WTC11 (cell line): ENCODE measurements around the gene GRIP2. TPM values are rescaled to one million over a fixed set of nuclear protein-coding genes. Genes with fewer than 3 reads are reported as not detected.

Experiments
- ATAC-seq: fragments of 200-7000 bp; cut with Tn5 transposase; 2 replicates; pipeline ENCODE4 v1.10.0; 2021; ENCODE audit warnings: mild to moderate bottlenecking, moderate library complexity
- CTCF ChIA-PET: fragments of 300-600 bp; sonication (Branson Sonifier 250); formaldehyde crosslinking; loops from one replicate; lab custom pipeline; 2021; ENCODE audit warnings: antibody characterized with exemption; lab: Charles Lee
- POLR2A ChIA-PET: fragments of 350-600 bp; sonication (Branson Sonifier 250); formaldehyde crosslinking; loops from one replicate; lab custom pipeline; 2021; ENCODE audit warnings: antibody characterized with exemption; lab: Charles Lee
- DNase-seq: peaks from one replicate; pipeline ENCODE4 v3.0.0; 2021; ENCODE audit warnings: low spot score
- H3K27ac Mint-ChIP-seq: 2 replicates; pipeline ENCODE4 v1.8.0; 2021; ENCODE audit warnings: mixed read lengths
- H3K27me3 Mint-ChIP-seq: 2 replicates; pipeline ENCODE4 v1.8.0; 2021; ENCODE audit warnings: low read depth, mild to moderate bottlenecking, moderate library complexity, mixed read lengths
- H3K36me3 Mint-ChIP-seq: 2 replicates; pipeline ENCODE4 v1.8.0; 2021; ENCODE audit warnings: mixed read lengths
- H3K4me1 Mint-ChIP-seq: 2 replicates; pipeline ENCODE4 v1.8.0; 2022; ENCODE audit warnings: mixed read lengths
- H3K4me3 Mint-ChIP-seq: 2 replicates; pipeline ENCODE4 v1.8.0; 2021; ENCODE audit warnings: mild to moderate bottlenecking, moderate library complexity, mixed read lengths
- H3K9me3 Mint-ChIP-seq: 2 replicates; pipeline ENCODE4 v1.8.0; 2021; ENCODE audit warnings: mixed read lengths
- AFF4 ChIP-seq: sonication (generic); formaldehyde crosslinking; IDR thresholded peaks from 2 replicates; pipeline ENCODE4 v1.8.1; 2023; ENCODE audit warnings: mild to moderate bottlenecking, missing genetic modification reagents, borderline replicate concordance
- E2F4 ChIP-seq: sonication (generic); formaldehyde crosslinking; IDR thresholded peaks from 2 replicates; pipeline ENCODE4 v1.8.1; 2022; ENCODE audit warnings: low read depth, mild to moderate bottlenecking, moderate library complexity, missing genetic modification reagents, borderline replicate concordance
- ERG ChIP-seq: fragments of 250-450 bp; sonication (Bioruptor Pico); IDR thresholded peaks from 2 replicates; pipeline ENCODE4 v1.8.0; 2021; ENCODE audit warnings: mild to moderate bottlenecking
- FOXK1 ChIP-seq: sonication (generic); formaldehyde crosslinking; IDR thresholded peaks from 2 replicates; pipeline ENCODE4 v1.8.0; 2022; ENCODE audit warnings: mild to moderate bottlenecking, moderate library complexity, missing genetic modification reagents
- GTF2I ChIP-seq: fragments of 250-450 bp; sonication (Bioruptor Pico); conservative IDR thresholded peaks from 2 replicates; pipeline ENCODE4 v1.4.0; 2021; ENCODE audit warnings: mild to moderate bottlenecking
- IRF1 ChIP-seq: sonication (generic); formaldehyde crosslinking; IDR thresholded peaks from 2 replicates; pipeline ENCODE4 v1.8.0; 2023; ENCODE audit warnings: missing genetic modification reagents
- JAZF1 ChIP-seq: fragments of 250-450 bp; sonication (Bioruptor Pico); IDR thresholded peaks from 2 replicates; pipeline ENCODE4 v1.9.0; 2021; ENCODE audit warnings: moderate library complexity, mild to moderate bottlenecking, inconsistent platforms
- NFATC4 ChIP-seq: fragments of 250-450 bp; sonication (Bioruptor Pico); IDR thresholded peaks from 2 replicates; pipeline ENCODE4 v1.9.0; 2021; ENCODE audit warnings: mild to moderate bottlenecking
- NR1H2 ChIP-seq: sonication (generic); formaldehyde crosslinking; IDR thresholded peaks from 2 replicates; pipeline ENCODE4 v1.9.0; 2021; ENCODE audit warnings: mild to moderate bottlenecking, moderate library complexity, missing genetic modification reagents
- NR2C2 ChIP-seq: sonication (generic); formaldehyde crosslinking; IDR thresholded peaks from 2 replicates; pipeline ENCODE4 v1.8.0; 2022; ENCODE audit warnings: mild to moderate bottlenecking, missing genetic modification reagents
- PREB ChIP-seq: sonication (generic); formaldehyde crosslinking; IDR thresholded peaks from 2 replicates; pipeline ENCODE4 v1.8.1; 2022; ENCODE audit warnings: mild to moderate bottlenecking, missing genetic modification reagents, moderate library complexity, borderline replicate concordance
- SMAD4 ChIP-seq: sonication (generic); formaldehyde crosslinking; IDR thresholded peaks from 2 replicates; pipeline ENCODE4 v1.8.0; 2022; ENCODE audit warnings: mild to moderate bottlenecking, missing genetic modification reagents
- SOX15 ChIP-seq: fragments of 250-450 bp; sonication (Bioruptor Pico); IDR thresholded peaks from 2 replicates; pipeline ENCODE4 v1.9.0; 2021; ENCODE audit warnings: mild to moderate bottlenecking
- SP1 ChIP-seq: sonication (generic); formaldehyde crosslinking; conservative IDR thresholded peaks from 2 replicates; pipeline ENCODE4 v1.8.1; 2022; ENCODE audit warnings: missing genetic modification reagents
- TEAD1 ChIP-seq: sonication (generic); formaldehyde crosslinking; IDR thresholded peaks from 2 replicates; pipeline ENCODE4 v1.8.0; 2022; ENCODE audit warnings: mild to moderate bottlenecking, missing genetic modification reagents
- USF1 ChIP-seq: sonication (generic); formaldehyde crosslinking; IDR thresholded peaks from 2 replicates; pipeline ENCODE4 v1.8.0; 2022; ENCODE audit warnings: mild to moderate bottlenecking, missing genetic modification reagents
- ZNF138 ChIP-seq: sonication (generic); formaldehyde crosslinking; conservative IDR thresholded peaks from 2 replicates; pipeline ENCODE4 v1.8.1; 2022; ENCODE audit warnings: mild to moderate bottlenecking, moderate library complexity, missing genetic modification reagents
- ZNF423 ChIP-seq: fragments of 250-450 bp; sonication (Bioruptor Pico); IDR thresholded peaks from 2 replicates; pipeline ENCODE4 v2.1.2; 2022; ENCODE audit warnings: mild to moderate bottlenecking, moderate library complexity
- total RNA-seq: library from RNA; stranded (reverse); gene quantifications from 3 replicates; pipeline ENCODE4 v1.2.3, GENCODE V29; 2021

The GRIP2 gene
- total RNA-seq, 1 experiment from 2014 or later, result 12.0 TPM

GRCh38 chr3:14502472-14502871 lies 37.7 kb downstream of the GRIP2 start:
- peaks cover 21% of the 10 kb centered on the region for H3K9me3 Mint-ChIP-seq
- ATAC-seq, result no peak
- POLR2A ChIA-PET, result interaction anchor here (0.5 kb wide), 1 partner anchor 1822 kb away, joined by 6 read pairs; no protein-coding TSS in a partner anchor
- no peak for TF ChIP-seq JAZF1 (CRISPR knock-in tag)
- CTCF ChIA-PET, result no interaction called here
- H3K27ac Mint-ChIP-seq, result no peak overlapping the region
- H3K36me3 Mint-ChIP-seq, result peaks cover 15% of the 10 kb centered on the region
- no peak for DNase-seq
- H3K4me3 Mint-ChIP-seq, result no peak overlapping the region
- H3K27me3 Mint-ChIP-seq, result peaks cover 6% of the 10 kb centered on the region
- H3K4me1 Mint-ChIP-seq, result peaks cover 2% of the 10 kb centered on the region

GRCh38 chr3:14497321-14497720 lies 42.8 kb downstream of the GRIP2 start:
- POLR2A ChIA-PET, result no interaction called here
- DNase-seq, result peak; percentile 49
- Mint-ChIP-seq H3K4me1 (peaks cover 3% of the 10 kb centered on the region), H3K27ac (no peak overlapping the region), H3K36me3 (peaks cover 5% of the 10 kb centered on the region; the same call in 1 of the 2 replicates), H3K27me3 (peaks cover 4% of the 10 kb centered on the region), H3K9me3 (peaks cover 9% of the 10 kb centered on the region), H3K4me3 (no peak overlapping the region)
- ATAC-seq, result peak; percentile 86
- CTCF ChIA-PET, result interaction anchor here (1.0 to 5.3 kb wide), 4 partner anchors 12 to 293 kb away, joined by 3 to 39 read pairs (median 8); no protein-coding TSS in a partner anchor
- TF ChIP-seq ERG (no peak), E2F4 (CRISPR knock-in tag) (no peak)

- ChIA-PET POLR2A (no interaction called here), CTCF (interaction anchor here (1.5 to 5.3 kb wide), 3 partner anchors 12 to 292 kb away, joined by 6 to 39 read pairs (median 13); no protein-coding TSS in a partner anchor)
- peaks cover 4% of the 10 kb centered on the region for H3K27me3 Mint-ChIP-seq
- DNase-seq, result no peak
- ATAC-seq, result no peak
- H3K4me1 Mint-ChIP-seq, result peaks cover 3% of the 10 kb centered on the region
- no peaks in the 10 kb centered on the region for H3K36me3 Mint-ChIP-seq
- TF ChIP-seq GTF2I (CRISPR knock-in tag), result no peak
- H3K9me3 Mint-ChIP-seq, result peaks cover 2% of the 10 kb centered on the region; the same call in 1 of the 2 replicates
- H3K4me3 Mint-ChIP-seq, result no peak overlapping the region
- no peak overlapping the region for H3K27ac Mint-ChIP-seq
Measured at GRCh38 chr3:14496351-14496750, 43.8 kb downstream of the GRIP2 start.

GRCh38 chr3:14494973-14495300 lies 45.2 kb downstream of the GRIP2 start:
- Mint-ChIP-seq H3K4me3 (no peak overlapping the region), H3K9me3 (no peaks in the 10 kb centered on the region), H3K27ac (no peak overlapping the region), H3K4me1 (peaks cover 3% of the 10 kb centered on the region), H3K36me3 (no peaks in the 10 kb centered on the region), H3K27me3 (peaks cover 4% of the 10 kb centered on the region)
- ATAC-seq, result no peak
- no peak for DNase-seq
- ChIA-PET CTCF (interaction anchor here (0.6 to 1.5 kb wide), 8 partner anchors 10 to 316 kb away, joined by 3 to 6 read pairs (median 3); partner anchors contain the start of genes LSM3 and XPC), POLR2A (no interaction called here)
- TF ChIP-seq SMAD4 (CRISPR knock-in tag) (no peak), NR2C2 (no peak), IRF1 (no peak), PREB (CRISPR knock-in tag) (no peak), SOX15 (CRISPR knock-in tag) (no peak), SP1 (CRISPR knock-in tag) (no peak), FOXK1 (CRISPR knock-in tag) (no peak), USF1 (CRISPR knock-in tag) (no peak), ZNF138 (CRISPR knock-in tag) (no peak), NFATC4 (CRISPR knock-in tag) (no peak), TEAD1 (CRISPR knock-in tag) (no peak), ZNF423 (CRISPR knock-in tag) (no peak), AFF4 (no peak), NR1H2 (CRISPR knock-in tag) (no peak)
